Caco-2 (cell line): Measurements from ENCODE around the gene FTSJ1. TPM values are rescaled to one million over a fixed set of nuclear protein-coding genes. Genes with fewer than 3 reads are reported as not detected.
A peak's percentile ranks its signal among the peaks of the same experiment; 100 is the strongest.
"Not testable (repeated sequence)": the region's sequence is repeated elsewhere in the genome, so short reads cannot be mapped to it uniquely, and the experiment has no call there.

Experiments
- BruUV-seq: library from RNA; stranded (reverse); fragments of 400-500 nt; replicated peaks from 2 replicates; lab custom pipeline; 2021; lab: Mats Ljungman, UMichigan
- CTCF ChIA-PET: fragments of 300-600 bp; sonication (Branson Sonifier 250); formaldehyde crosslinking; loops from one replicate; lab custom pipeline; 2022; ENCODE audit warnings: antibody characterized with exemption; lab: Charles Lee
- POLR2A ChIA-PET: fragments of 300-600 bp; sonication (Branson Sonifier 250); formaldehyde crosslinking; loops from one replicate; lab custom pipeline; 2022; ENCODE audit warnings: antibody characterized with exemption; lab: Charles Lee
- DNase-seq, 2 experiments: peaks; one replicate each; pipeline versions ENCODE4 v3.0.0 to v3.0.0-alpha.2; 2020 to 2022
- H3K27me3 ChIP-seq: replicated peaks from 2 replicates; pipeline ENCODE4 v1.6.0; 2011; ENCODE audit warnings: low read length; ENCODE audit not compliant: control insufficient read depth, insufficient read depth
- H3K36me3 ChIP-seq: 2 replicates; pipeline ENCODE4 v1.5.1; 2011; ENCODE audit warnings: low read length; ENCODE audit not compliant: control insufficient read depth, insufficient read depth
- H3K4me1 ChIP-seq: fragments of 250-450 bp; sonication (Bioruptor Pico); 2 replicates; pipeline ENCODE4 v1.5.1; 2020; ENCODE audit warnings: mild to moderate bottlenecking
- H3K4me3 ChIP-seq: 2 replicates; pipeline ENCODE4 v1.5.1; 2011; ENCODE audit warnings: low read depth, mild to moderate bottlenecking, control low read depth, low read length
- H3K9me3 ChIP-seq: fragments of 250-450 bp; sonication (Bioruptor Pico); 2 replicates; pipeline ENCODE4 v1.5.1; 2020; ENCODE audit warnings: mild to moderate bottlenecking, moderate library complexity
- H3K27ac Mint-ChIP-seq: one replicate; pipeline ENCODE4 v1.8.0; 2022; ENCODE audit warnings: mixed read lengths; ENCODE audit not compliant: unreplicated experiment
- H3K27me3 Mint-ChIP-seq: one replicate; pipeline ENCODE4 v1.8.0; 2022; ENCODE audit warnings: mixed read lengths; ENCODE audit not compliant: insufficient read depth, unreplicated experiment
- H3K36me3 Mint-ChIP-seq: one replicate; pipeline ENCODE4 v1.8.0; 2022; ENCODE audit warnings: mild to moderate bottlenecking, mixed read lengths; ENCODE audit not compliant: insufficient read depth, unreplicated experiment
- H3K4me1 Mint-ChIP-seq: one replicate; pipeline ENCODE4 v1.8.0; 2022; ENCODE audit warnings: low read depth, mixed read lengths; ENCODE audit not compliant: unreplicated experiment
- H3K4me3 Mint-ChIP-seq: one replicate; pipeline ENCODE4 v1.8.0; 2022; ENCODE audit warnings: mild to moderate bottlenecking, moderate library complexity, mixed read lengths; ENCODE audit not compliant: unreplicated experiment
- H3K9me3 Mint-ChIP-seq: one replicate; pipeline ENCODE4 v1.8.0; 2022; ENCODE audit warnings: mixed read lengths; ENCODE audit not compliant: unreplicated experiment
- intact Hi-C: fragments of 100-400 bp; cut with micrococcal nuclease; formaldehyde crosslinking; loops from one replicate; pipeline ENCODE4 v1.10.0; 2022; ENCODE audit not compliant: unreplicated experiment
- total RNA-seq: library from RNA; stranded (reverse); gene quantifications from 2 replicates; pipeline ENCODE4 v1.2.3, GENCODE V29; 2022
- TF ChIP-seq, protein P1 (sequence below), 2 experiments: fragments of 200-600 bp in 1 of 2; IDR thresholded peaks; 1 replicate in 1 of 2; 2 replicates in 1 of 2; pipeline versions ENCODE4 v1.5.1 to v1.8.0; 2011 to 2022; ENCODE audit warnings: antibody characterized with exemption in 1 of 2, control low read depth in 1 of 2, inconsistent platforms in 1 of 2, low read depth in 1 of 2, low read length in 1 of 2, mild to moderate bottlenecking in 1 of 2, moderate library complexity in 1 of 2; ENCODE audit not compliant: insufficient read depth in 1 of 2, severe bottlenecking in 1 of 2, unreplicated experiment in 1 of 2

FTSJ1 gene
- total RNA-seq, 1 experiment from 2014 or later = 41.1 TPM

DNA sequence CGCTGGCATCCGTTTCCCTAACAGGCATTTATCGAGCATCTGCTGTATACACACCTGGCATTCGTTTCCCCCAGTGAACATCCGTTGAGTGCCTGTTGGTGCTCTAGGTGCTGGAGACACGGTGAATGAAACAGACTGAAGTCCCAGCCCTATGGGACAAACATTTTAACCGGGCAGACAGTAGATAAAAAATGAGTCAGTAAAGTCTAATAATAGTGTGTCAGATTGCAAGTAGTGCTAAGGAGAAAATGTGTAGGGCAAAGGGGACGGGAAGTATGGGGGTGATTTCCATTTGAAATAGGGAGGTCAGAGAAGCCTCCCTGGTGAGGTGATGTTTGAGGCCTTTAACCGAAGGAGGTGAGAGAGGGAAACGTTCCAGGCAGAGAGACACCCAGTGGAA is 40.3 kb downstream of the FTSJ1 start:
- Histone ChIP-seq H3K36me3 (no peaks in the 10 kb centered on the region), H3K27me3 (no peaks in the 10 kb centered on the region), H3K9me3 (no peaks in the 10 kb centered on the region), H3K4me3 (no peak overlapping the region), H3K4me1 (no peaks in the 10 kb centered on the region)
- no TSS peak for BruUV-seq
- CTCF ChIA-PET = no interaction called here
- TF ChIP-seq, protein P1, sequence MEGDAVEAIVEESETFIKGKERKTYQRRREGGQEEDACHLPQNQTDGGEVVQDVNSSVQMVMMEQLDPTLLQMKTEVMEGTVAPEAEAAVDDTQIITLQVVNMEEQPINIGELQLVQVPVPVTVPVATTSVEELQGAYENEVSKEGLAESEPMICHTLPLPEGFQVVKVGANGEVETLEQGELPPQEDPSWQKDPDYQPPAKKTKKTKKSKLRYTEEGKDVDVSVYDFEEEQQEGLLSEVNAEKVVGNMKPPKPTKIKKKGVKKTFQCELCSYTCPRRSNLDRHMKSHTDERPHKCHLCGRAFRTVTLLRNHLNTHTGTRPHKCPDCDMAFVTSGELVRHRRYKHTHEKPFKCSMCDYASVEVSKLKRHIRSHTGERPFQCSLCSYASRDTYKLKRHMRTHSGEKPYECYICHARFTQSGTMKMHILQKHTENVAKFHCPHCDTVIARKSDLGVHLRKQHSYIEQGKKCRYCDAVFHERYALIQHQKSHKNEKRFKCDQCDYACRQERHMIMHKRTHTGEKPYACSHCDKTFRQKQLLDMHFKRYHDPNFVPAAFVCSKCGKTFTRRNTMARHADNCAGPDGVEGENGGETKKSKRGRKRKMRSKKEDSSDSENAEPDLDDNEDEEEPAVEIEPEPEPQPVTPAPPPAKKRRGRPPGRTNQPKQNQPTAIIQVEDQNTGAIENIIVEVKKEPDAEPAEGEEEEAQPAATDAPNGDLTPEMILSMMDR (IDR thresholded peaks at IDR 0.05; ENCODE audit: insufficient read depth in 1 of 2, low read depth in 1 of 2, low read length in 1 of 2, severe bottlenecking in 1 of 2, unreplicated experiment in 1 of 2) = no peak
- Mint-ChIP-seq H3K27ac (no peak overlapping the region), H3K4me1 (peaks cover 8% of the 10 kb centered on the region), H3K9me3 (no peaks in the 10 kb centered on the region), H3K36me3 (peaks cover 4% of the 10 kb centered on the region), H3K4me3 (no peak overlapping the region), H3K27me3 (no peaks in the 10 kb centered on the region)
- DNase-seq = no peak
- intact Hi-C loops = no loop called here
- POLR2A ChIA-PET = no interaction called here

DNA sequence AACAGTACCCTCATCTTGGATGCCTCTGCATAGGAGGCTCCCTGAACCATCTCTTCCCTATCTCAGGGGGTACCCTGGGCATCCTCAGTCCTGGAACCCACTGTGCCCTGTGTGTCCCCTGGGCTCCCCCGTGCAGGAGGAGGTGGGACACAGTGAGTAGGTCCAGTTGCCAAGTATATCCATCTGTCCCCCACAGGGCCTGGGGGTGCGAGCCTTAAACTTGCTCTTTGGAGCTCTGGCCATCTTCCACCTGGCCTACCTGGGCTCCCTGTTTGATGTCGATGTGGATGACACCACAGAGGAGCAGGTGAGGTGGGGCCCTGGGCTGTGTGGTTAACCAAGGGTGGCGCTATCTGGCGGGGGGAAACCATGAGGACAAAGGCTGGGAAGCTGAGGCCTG is 41.0 kb downstream of the FTSJ1 start:
- Histone ChIP-seq H3K4me1 (no peaks in the 10 kb centered on the region), H3K36me3 (no peaks in the 10 kb centered on the region), H3K27me3 (no peaks in the 10 kb centered on the region), H3K9me3 (no peaks in the 10 kb centered on the region), H3K4me3 (no peak overlapping the region)
- BruUV-seq = no TSS peak
- no peaks in the 10 kb centered on the region for H3K27me3 Mint-ChIP-seq
- H3K9me3 Mint-ChIP-seq = no peaks in the 10 kb centered on the region
- TF ChIP-seq, protein P1 (IDR thresholded peaks at IDR 0.05; ENCODE audit: insufficient read depth in 1 of 2, low read depth in 1 of 2, low read length in 1 of 2, severe bottlenecking in 1 of 2, unreplicated experiment in 1 of 2) = no peak
- H3K27ac Mint-ChIP-seq = no peak overlapping the region
- peaks cover 8% of the 10 kb centered on the region for H3K4me1 Mint-ChIP-seq
- intact Hi-C loops = no loop called here
- POLR2A ChIA-PET = no interaction called here
- peaks cover 4% of the 10 kb centered on the region for H3K36me3 Mint-ChIP-seq
- no peak overlapping the region for H3K4me3 Mint-ChIP-seq
- CTCF ChIA-PET = no interaction called here
- no peak for DNase-seq

DNA sequence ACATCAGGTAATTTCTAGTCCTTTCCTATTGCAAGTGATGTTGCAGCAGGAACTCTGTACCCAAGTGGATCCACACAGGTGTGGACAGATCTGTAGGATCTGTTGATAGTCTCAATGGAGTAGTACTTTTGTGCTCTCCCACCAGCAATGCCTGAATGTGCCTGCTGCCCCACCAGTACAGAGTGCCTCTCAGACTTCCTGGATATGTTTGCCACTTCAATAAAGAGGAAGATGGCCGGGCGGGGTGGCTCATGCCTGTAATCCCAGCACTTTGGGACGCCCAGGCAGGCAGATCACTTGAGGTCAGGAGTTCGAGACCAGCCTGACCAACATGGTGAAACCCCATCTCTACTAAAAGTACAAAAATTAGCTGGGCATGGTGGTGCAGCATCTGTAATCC is 43.5 kb downstream of the FTSJ1 start:
- H3K4me1 Mint-ChIP-seq, H3K27me3 Mint-ChIP-seq, H3K4me3 Mint-ChIP-seq, BruUV-seq, H3K36me3 ChIP-seq, POLR2A ChIA-PET, H3K27ac Mint-ChIP-seq, H3K4me3 ChIP-seq, H3K4me1 ChIP-seq, H3K27me3 ChIP-seq, H3K9me3 Mint-ChIP-seq, CTCF ChIA-PET, DNase-seq, intact Hi-C loops, H3K9me3 ChIP-seq: not testable (repeated sequence)
- peaks cover 13% of the 10 kb centered on the region for H3K36me3 Mint-ChIP-seq

DNA sequence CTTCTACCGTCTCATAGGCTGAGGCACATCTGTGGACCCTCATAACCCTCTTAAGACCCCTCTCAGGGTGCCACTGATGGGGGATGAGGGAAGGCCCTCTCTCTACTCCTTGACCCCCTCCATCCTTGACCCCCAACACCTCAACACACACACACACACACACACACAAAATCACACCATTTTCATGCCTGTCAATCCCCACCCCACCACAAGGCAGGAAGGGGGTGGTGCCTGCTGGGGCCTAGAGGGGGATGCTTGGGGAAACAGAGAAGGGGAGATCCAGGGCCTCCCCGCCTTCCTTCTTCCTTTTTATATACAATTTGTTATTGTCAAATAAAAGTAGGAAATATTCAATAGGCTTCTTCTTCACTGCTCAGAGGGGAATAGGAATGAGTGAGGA is 44.5 kb downstream of the FTSJ1 start:
- no TSS peak for BruUV-seq
- POLR2A ChIA-PET = no interaction called here
- H3K4me3 ChIP-seq = no peak overlapping the region
- no peaks in the 10 kb centered on the region for H3K9me3 Mint-ChIP-seq
- CTCF ChIA-PET = no interaction called here
- peaks cover 8% of the 10 kb centered on the region for H3K4me1 Mint-ChIP-seq
- H3K36me3 ChIP-seq = no peaks in the 10 kb centered on the region
- H3K4me1 ChIP-seq = no peaks in the 10 kb centered on the region
- intact Hi-C loops = no loop called here
- peak overlapping the region; percentile 72 for H3K4me3 Mint-ChIP-seq
- H3K27me3 Mint-ChIP-seq = no peaks in the 10 kb centered on the region
- peaks cover 14% of the 10 kb centered on the region for H3K36me3 Mint-ChIP-seq
- H3K27ac Mint-ChIP-seq = peak overlapping the region; percentile 89
- TF ChIP-seq, protein P1 (IDR thresholded peaks at IDR 0.05; ENCODE audit: insufficient read depth in 1 of 2, low read depth in 1 of 2, low read length in 1 of 2, severe bottlenecking in 1 of 2, unreplicated experiment in 1 of 2) = no peak
- H3K27me3 ChIP-seq = no peaks in the 10 kb centered on the region
- no peak for DNase-seq
- H3K9me3 ChIP-seq = no peaks in the 10 kb centered on the region
